B cell (primary cell): Measurements from ENCODE around the gene RAD51D. TPM values are rescaled to one million over a fixed set of nuclear protein-coding genes. Genes with fewer than 3 reads are reported as not detected.

ENCODE experiments used
- ATAC-seq: fragments of 200-7000 bp; cut with Tn5 transposase; one replicate; pipeline ENCODE4 v1.10.0; 2021; ENCODE audit warnings: low read depth, mild to moderate bottlenecking, moderate number of reproducible peaks, moderate library complexity
- CTCF ChIA-PET: fragments of 350-600 bp; sonication (Branson Sonifier 250); formaldehyde crosslinking; loops from one replicate; lab custom pipeline; 2021; ENCODE audit warnings: antibody characterized with exemption, inconsistent platforms; lab: Charles Lee
- POLR2A ChIA-PET: fragments of 350-600 bp; sonication (Branson Sonifier 250); formaldehyde crosslinking; loops from one replicate; lab custom pipeline; 2021; ENCODE audit warnings: antibody characterized with exemption; lab: Charles Lee
- DNase-seq: peaks from one replicate; pipeline ENCODE4 v3.0.0; 2013
- H2AFZ ChIP-seq: 2 replicates; pipeline ENCODE4 v1.6.1; 2012; ENCODE audit warnings: mild to moderate bottlenecking, low read depth, low read length; ENCODE audit not compliant: insufficient read depth, poor library complexity, severe bottlenecking
- H3K27ac ChIP-seq, 2 donors: 1 replicate in 1 of 2; 2 replicates in 1 of 2; pipeline ENCODE4 v1.5.1; 2012 to 2013; ENCODE audit warnings: low read length in 2 of 2, mild to moderate bottlenecking in 2 of 2, moderate library complexity in 1 of 2
- H3K27me3 ChIP-seq, 4 experiments: fragments of 200-600 bp in 1 of 4; sonication (generic) in 1 of 4; replicated peaks in 1 of 4; 1 replicate in 2 of 4; 2 replicates in 2 of 4; pipeline versions ENCODE4 v1.6.1 to v1.7.0; 2013 to 2016; ENCODE audit warnings: low read length in 3 of 4, mild to moderate bottlenecking in 2 of 4, mixed read lengths in 1 of 4, moderate library complexity in 1 of 4; ENCODE audit not compliant: insufficient read depth in 4 of 4, control insufficient read depth in 3 of 4; ENCODE audit errors: control extremely low read depth in 1 of 4
- H3K36me3 ChIP-seq, 2 experiments: replicated peaks in 1 of 2; 1 replicate in 1 of 2; 2 replicates in 1 of 2; pipeline versions ENCODE4 v1.6.1 to v1.7.1; 2013; ENCODE audit warnings: low read length in 1 of 2; ENCODE audit not compliant: insufficient read depth in 2 of 2, control insufficient read depth in 1 of 2; ENCODE audit errors: control extremely low read depth in 1 of 2, extremely low read depth in 1 of 2
- H3K4me1 ChIP-seq, 2 donors: fragments of 200-600 bp in 1 of 2; sonication (generic) in 1 of 2; 1 replicate in 1 of 2; 2 replicates in 1 of 2; pipeline versions ENCODE4 v1.5.1 to v1.6.1; 2013 to 2017; ENCODE audit warnings: low read length in 2 of 2; ENCODE audit not compliant: control insufficient read depth in 2 of 2, insufficient read depth in 2 of 2
- H3K4me2 ChIP-seq: replicated peaks from 2 replicates; pipeline ENCODE3; 2012; ENCODE audit warnings: mild to moderate bottlenecking, low read depth, low read length; ENCODE audit not compliant: poor library complexity, severe bottlenecking
- H3K4me3 ChIP-seq, 5 experiments: fragments of 200-600 bp in 1 of 5; sonication (generic) in 1 of 5; 1 replicate in 3 of 5; 2 replicates in 2 of 5; pipeline versions ENCODE4 v1.5.1 to v1.7.0; 2011 to 2016; ENCODE audit warnings: low read length in 4 of 5, mild to moderate bottlenecking in 4 of 5, low read depth in 2 of 5, control low read depth in 1 of 5, moderate library complexity in 1 of 5; ENCODE audit not compliant: insufficient read depth in 1 of 5; ENCODE audit errors: control extremely low read depth in 1 of 5, extremely low read depth in 1 of 5
- H3K79me2 ChIP-seq: fragments of 200-600 bp; sonication (generic); one replicate; pipeline ENCODE4 v1.6.0; 2016; ENCODE audit warnings: low read length; ENCODE audit not compliant: control insufficient read depth, insufficient read depth
- H3K9ac ChIP-seq: fragments of 200-600 bp; sonication (generic); 2 replicates; pipeline ENCODE4 v1.6.1; 2017; ENCODE audit warnings: mild to moderate bottlenecking, low read length, moderate library complexity
- H3K9me3 ChIP-seq, 3 donors: one replicate each; pipeline versions ENCODE4 v1.6.1 to v1.7.1; 2013; ENCODE audit warnings: low read length in 2 of 3; ENCODE audit not compliant: control insufficient read depth in 2 of 3, insufficient read depth in 1 of 3; ENCODE audit errors: control extremely low read depth in 1 of 3
- H4K20me1 ChIP-seq: 2 replicates; pipeline ENCODE4 v1.6.0; 2012; ENCODE audit warnings: mild to moderate bottlenecking, low read length; ENCODE audit not compliant: insufficient read depth, control insufficient read depth, poor library complexity, severe bottlenecking
- H3K27ac Mint-ChIP-seq: one replicate; pipeline ENCODE4 v1.8.0; 2021; ENCODE audit warnings: mixed read lengths
- H3K27me3 Mint-ChIP-seq: one replicate; pipeline ENCODE4 v1.8.0; 2021; ENCODE audit warnings: mixed read lengths
- H3K4me1 Mint-ChIP-seq: one replicate; pipeline ENCODE4 v1.8.0; 2021; ENCODE audit warnings: mixed read lengths
- H3K4me3 Mint-ChIP-seq: one replicate; pipeline ENCODE4 v1.8.0; 2021; ENCODE audit warnings: mixed read lengths
- H3K9me3 Mint-ChIP-seq: one replicate; pipeline ENCODE4 v1.8.0; 2022; ENCODE audit warnings: mixed read lengths; ENCODE audit not compliant: insufficient read depth
- CTCF ChIP-seq: fragments of 200-600 bp; IDR thresholded peaks from one replicate; pipeline ENCODE4 v1.8.0; 2022; ENCODE audit warnings: antibody characterized with exemption, mild to moderate bottlenecking
- EZH2 ChIP-seq: IDR thresholded peaks from 2 replicates; pipeline ENCODE4 v1.6.1; 2012; ENCODE audit warnings: borderline replicate concordance, low read depth, mild to moderate bottlenecking, moderate library complexity, low read length; ENCODE audit not compliant: insufficient read depth, poor library complexity, severe bottlenecking
- WGBS: methylation state at CpG from one replicate; pipeline ENCODE4 v1.1.5; 2013; ENCODE audit warnings: missing lambda C conversion rate; ENCODE audit not compliant: insufficient coverage; 5-methylcytosine and 5-hydroxymethylcytosine counted together
- intact Hi-C: fragments of 100-400 bp; cut with micrococcal nuclease; formaldehyde crosslinking; loops from one replicate; pipeline ENCODE4 v1.10.0; 2022
- polyA plus RNA-seq: library from polyadenylated mRNA; depleted of rRNA; stranded (reverse); fragments of >200 nt; gene quantifications from 2 replicates; pipeline ENCODE4 v1.2.3, GENCODE V29; 2012
- total RNA-seq, 2 donors: library from RNA; stranded (reverse); fragments of 120-200 nt in 1 of 2; gene quantifications; 1 replicate in 1 of 2; 2 replicates in 1 of 2; pipeline versions ENCODE4 v1.2.3 to v1.2.4, GENCODE V29; 2013 to 2022

RAD51D gene
- total and polyA plus RNA-seq, 2 donors (not counting 1 experiment from before 2014, with no cell fraction given), result 12.8 to 29.4 TPM

- POLR2A ChIA-PET, result no interaction called here
- Mint-ChIP-seq H3K4me1 (peaks cover 21% of the 10 kb centered on the region), H3K27ac (no peak overlapping the region)
These were observed 62.2 kb downstream of the RAD51D start for GRCh38 chr17:35057332-35057915.

More at GRCh38 chr17:35057332-35057915, 62.2 kb downstream of the RAD51D start:
- no peaks in the 10 kb centered on the region for H3K36me3 ChIP-seq
- TF ChIP-seq EZH2, result no peak
- no peak for TF ChIP-seq CTCF
- H3K4me3 ChIP-seq, result no peak overlapping the region
- H3K4me1 ChIP-seq, result peaks cover 4 to 5% of the 10 kb centered on the region in 2 donors
- no peaks in the 10 kb centered on the region for H3K9me3 ChIP-seq
- H4K20me1 ChIP-seq, result no peaks in the 10 kb centered on the region
- CTCF ChIA-PET, result interaction anchor here (0.7 kb wide), 1 partner anchor 67 kb away, joined by 3 read pairs; no protein-coding TSS in a partner anchor
- no peak overlapping the region for H2AFZ ChIP-seq
- H3K4me3 Mint-ChIP-seq, result no peak overlapping the region
- no peak overlapping the region for H3K27ac ChIP-seq
- peaks cover 75% of the 10 kb centered on the region for H3K79me2 ChIP-seq
- no peak for DNase-seq
- no peak overlapping the region for H3K4me2 ChIP-seq
- H3K9ac ChIP-seq, result no peak overlapping the region
- ATAC-seq, result no peak
- no peaks in the 10 kb centered on the region for H3K9me3 Mint-ChIP-seq
- intact Hi-C loops, result no loop called here
- H3K27me3 Mint-ChIP-seq, result no peaks in the 10 kb centered on the region
- H3K27me3 ChIP-seq, result no peaks in the 10 kb centered on the region
- WGBS, result 100% methylated on average over 1 of the region's 1 CpG
